Testis (tissue), 2 donors: ENCODE measurements around the gene ANAPC4.

Experiments used
- POLR2A ChIP-seq: fragments of 450-650 bp; IDR thresholded peaks from one replicate; pipeline ENCODE4 v1.6.1; 2017; ENCODE audit warnings: antibody characterized with exemption, mild to moderate bottlenecking, moderate library complexity
- TF ChIP-seq, protein P1 (sequence below), 3 experiments: fragments of 450-650 bp in 2 of 3; fragments of 200-600 bp in 1 of 3; sonication (generic) in 1 of 3; IDR thresholded peaks; one replicate each; pipeline ENCODE4 v1.5.1; 2016 to 2019; ENCODE audit warnings: antibody characterized with exemption in 3 of 3, mild to moderate bottlenecking in 2 of 3, moderate library complexity in 1 of 3

DNA sequence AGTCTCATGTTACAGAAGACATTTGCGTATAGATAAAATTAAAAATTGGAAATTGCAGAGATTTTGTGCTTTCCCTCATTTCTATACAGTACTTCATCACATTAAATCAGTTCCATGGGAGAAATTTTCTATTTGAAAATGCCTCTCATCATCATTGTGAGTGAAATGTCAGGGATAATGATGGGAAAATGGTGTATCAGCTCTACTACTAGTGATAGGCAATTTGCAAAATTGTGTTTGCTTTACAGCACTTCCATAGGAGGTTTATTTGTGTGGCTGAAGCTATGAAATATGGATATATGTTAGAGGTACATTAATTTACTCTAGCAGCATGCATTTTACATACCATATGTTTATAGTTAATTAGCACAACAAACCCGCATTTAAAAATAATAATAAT is 21.0 kb upstream of the ANAPC4 start:
- TF ChIP-seq, protein P1, sequence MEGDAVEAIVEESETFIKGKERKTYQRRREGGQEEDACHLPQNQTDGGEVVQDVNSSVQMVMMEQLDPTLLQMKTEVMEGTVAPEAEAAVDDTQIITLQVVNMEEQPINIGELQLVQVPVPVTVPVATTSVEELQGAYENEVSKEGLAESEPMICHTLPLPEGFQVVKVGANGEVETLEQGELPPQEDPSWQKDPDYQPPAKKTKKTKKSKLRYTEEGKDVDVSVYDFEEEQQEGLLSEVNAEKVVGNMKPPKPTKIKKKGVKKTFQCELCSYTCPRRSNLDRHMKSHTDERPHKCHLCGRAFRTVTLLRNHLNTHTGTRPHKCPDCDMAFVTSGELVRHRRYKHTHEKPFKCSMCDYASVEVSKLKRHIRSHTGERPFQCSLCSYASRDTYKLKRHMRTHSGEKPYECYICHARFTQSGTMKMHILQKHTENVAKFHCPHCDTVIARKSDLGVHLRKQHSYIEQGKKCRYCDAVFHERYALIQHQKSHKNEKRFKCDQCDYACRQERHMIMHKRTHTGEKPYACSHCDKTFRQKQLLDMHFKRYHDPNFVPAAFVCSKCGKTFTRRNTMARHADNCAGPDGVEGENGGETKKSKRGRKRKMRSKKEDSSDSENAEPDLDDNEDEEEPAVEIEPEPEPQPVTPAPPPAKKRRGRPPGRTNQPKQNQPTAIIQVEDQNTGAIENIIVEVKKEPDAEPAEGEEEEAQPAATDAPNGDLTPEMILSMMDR (IDR thresholded peaks at IDR 0.05), result no peak
- no peak for TF ChIP-seq POLR2A
